Right lobe of liver (tissue), 4 donors: ENCODE measurements around the gene POLR3H.
"Not testable (repeated sequence)": the region's sequence is repeated elsewhere in the genome, so short reads cannot be mapped to it uniquely, and the experiment has no call there.

Source experiments
- CTCF ChIP-seq, 4 donors: fragments of 200-600 bp in 3 of 4; fragments of 450-650 bp in 1 of 4; IDR thresholded peaks; one replicate each; pipeline versions ENCODE4 v1.5.1 to v1.8.0; 2016 to 2022; ENCODE audit warnings: antibody characterized with exemption in 4 of 4, mild to moderate bottlenecking in 2 of 4
- POLR2A ChIP-seq: fragments of 450-650 bp; IDR thresholded peaks from one replicate; pipeline ENCODE4 v1.6.1; 2017; ENCODE audit warnings: antibody characterized with exemption, mild to moderate bottlenecking
- donor health status: DM: no; HTN: no; CAD: no.
- donor health status: DM: no; HTN: no; CAD: no.
- donor health status: DM: no; HTN: yes; CAD: no.

- not testable (repeated sequence) for TF ChIP-seq CTCF (IDR thresholded peaks at IDR 0.05); POLR2A
These were observed 28.0 kb upstream of the POLR3H start for GRCh38 chr22:41572305-41572704.
